NCI-H1436 (cell line): Measurements from ENCODE around the gene KIR2DL3.
"Not testable (repeated sequence)": the region's sequence is repeated elsewhere in the genome, so short reads cannot be mapped to it uniquely, and the experiment has no call there.

ENCODE experiments used
- DNase-seq: peaks from one replicate; lab custom pipeline; 2025; lab: John Stamatoyannopoulos, UW

Gene KIR2DL3

DNA sequence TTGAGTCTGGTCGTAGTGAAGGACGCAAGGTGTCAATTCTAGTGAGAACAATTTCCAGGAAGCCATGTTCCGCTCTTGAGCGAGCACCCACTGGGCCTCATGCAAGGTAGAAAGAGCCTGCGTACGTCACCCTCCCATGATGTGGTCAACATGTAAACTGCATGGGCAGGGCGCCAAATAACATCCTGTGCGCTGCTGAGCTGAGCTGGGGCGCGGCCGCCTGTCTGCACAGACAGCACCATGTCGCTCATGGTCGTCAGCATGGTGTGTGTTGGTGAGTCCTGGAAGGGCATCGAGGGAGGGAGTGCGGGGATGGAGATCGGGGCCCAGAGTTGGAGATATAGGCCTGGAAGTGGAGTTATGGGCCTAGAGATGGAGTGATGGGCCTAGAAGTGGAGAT lies at the start of gene KIR2DL3:
TSS of gene KIR2DL3 (plus strand) at position 208 of the 400 bp plus-strand sequence. CDS start at position 241, 33 bp downstream.
- not testable (repeated sequence) for DNase-seq

DNA sequence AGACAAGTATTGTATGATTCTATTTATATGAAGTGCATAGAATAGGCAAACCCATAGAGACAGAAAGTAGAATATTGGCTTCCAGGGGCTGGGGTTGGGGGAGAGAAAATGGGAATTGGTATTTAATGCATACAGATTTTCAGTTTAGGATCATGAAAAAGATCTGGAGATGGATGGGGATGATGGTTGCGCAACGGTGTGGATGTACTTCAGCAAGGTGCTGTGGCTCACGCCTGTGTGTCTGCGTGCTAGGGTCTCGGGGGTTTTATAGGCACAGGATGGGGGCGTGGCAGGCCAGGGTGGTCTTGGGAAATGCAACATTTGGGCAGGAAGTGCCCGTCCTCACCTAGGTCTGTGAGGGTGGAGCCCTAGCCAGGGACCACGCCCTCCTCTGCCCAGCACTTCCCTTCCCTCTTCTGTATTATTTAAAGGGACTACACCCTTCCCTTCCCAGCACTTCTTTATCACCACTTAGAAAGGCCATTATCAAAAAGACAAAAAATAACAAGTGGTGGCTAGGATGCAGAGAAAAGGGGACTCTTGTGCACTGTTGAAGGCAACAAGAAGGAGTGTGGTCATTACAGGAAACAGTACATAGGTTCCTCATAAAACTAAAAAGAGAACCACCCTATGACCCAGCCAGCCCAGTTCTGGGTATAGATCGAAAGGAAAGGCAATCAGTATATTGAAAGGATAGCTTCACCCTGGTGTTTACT lies 46.6 kb upstream of the KIR2DL3 start:
- no peak for DNase-seq

DNA sequence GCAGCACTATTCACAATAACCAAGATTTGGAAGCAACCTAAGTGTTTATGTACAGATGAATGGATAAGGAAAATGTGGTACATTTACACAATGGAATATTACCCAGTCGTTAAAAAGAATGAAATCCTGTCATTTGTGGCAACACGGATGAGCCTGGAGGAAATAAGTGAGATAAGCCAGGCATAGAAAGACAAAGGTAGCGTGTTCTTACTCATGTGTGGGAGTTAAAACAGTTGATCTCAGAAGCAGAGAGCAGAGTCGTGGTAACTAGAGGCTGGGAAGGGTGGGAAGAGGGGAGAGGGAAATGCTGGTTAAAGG lies 46.1 kb upstream of the KIR2DL3 start:
- no peak for DNase-seq

DNA sequence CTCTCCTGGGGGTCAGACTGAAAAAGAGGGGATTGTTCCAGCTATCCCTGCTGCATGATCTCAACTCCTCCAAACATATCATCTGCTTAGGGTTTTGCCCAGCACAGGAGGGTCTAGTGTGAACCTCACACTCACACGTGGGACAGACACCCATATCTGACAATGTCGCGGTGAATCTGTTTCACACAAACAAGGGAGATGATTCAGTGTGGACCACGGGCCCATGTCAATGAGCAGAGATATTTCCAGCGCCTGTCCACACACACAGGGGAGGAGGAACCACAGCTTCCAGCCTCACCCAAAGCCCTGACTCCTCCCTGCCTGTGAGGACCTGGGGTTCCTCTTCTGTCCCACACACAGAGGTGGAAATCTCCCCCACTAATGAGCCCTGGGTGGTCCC lies 43.7 kb upstream of the KIR2DL3 start:
- no peak for DNase-seq

DNA sequence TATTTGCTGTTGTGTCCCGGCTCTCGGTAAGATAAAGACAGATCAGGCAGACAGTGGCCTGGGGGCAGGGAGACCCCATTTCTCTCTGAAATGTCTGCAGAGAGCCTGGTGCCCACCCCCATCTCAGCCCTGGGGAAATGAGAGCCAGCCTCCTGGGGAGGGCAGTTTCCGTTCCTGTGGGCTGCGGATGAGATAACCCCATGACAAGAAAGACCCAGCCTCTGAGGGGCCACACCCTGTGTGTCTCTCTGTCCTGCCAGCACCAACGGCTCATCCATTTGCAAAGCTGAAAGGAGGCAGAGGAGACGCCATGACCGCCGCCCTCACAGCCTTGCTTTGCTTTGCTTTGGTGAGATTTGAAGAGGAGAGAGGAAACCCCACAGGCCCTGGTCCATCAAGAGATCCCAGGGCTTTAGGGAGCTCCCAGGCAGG lies 42.2 kb upstream of the KIR2DL3 start:
- no peak for DNase-seq

DNA sequence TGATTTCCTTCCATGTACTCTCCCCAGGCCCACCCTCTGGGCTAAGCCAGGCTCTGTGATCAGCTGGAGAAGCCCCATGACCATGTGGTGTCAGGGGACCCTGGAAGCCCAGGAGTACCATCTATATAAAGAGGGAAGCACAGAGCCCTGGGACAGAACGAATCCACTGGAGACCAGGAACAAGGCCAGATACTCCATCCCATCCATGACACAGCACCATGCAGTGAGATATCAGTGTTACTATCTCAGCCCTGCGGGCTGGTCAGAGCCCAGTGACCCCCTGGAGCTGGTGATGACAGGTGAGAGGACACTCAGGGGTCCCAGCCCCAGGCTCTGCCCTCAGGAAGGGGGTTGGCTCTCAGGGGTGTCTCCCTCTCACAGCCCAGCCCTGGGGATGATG lies 41.5 kb upstream of the KIR2DL3 start:
- no peak for DNase-seq

DNA sequence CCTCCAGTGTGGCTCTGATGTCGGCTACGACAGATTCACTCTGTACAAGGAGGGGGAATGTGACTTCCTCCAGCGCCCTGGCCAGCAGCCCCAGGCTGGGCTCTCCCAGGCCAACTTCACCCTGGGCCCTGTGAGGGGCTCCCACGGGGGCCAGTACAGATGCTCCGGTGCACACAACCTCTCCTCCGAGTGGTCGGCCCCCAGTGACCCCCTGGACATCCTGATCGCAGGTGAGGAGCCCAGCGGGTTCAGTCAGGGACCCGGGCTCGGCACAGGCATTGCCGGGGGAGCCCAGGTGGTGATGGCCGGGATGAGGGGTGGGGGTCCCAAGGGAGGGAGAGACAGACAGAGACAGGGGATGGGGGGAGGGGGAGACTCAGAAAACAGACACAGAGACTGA lies 40.6 kb upstream of the KIR2DL3 start:
- not testable (repeated sequence) for DNase-seq

DNA sequence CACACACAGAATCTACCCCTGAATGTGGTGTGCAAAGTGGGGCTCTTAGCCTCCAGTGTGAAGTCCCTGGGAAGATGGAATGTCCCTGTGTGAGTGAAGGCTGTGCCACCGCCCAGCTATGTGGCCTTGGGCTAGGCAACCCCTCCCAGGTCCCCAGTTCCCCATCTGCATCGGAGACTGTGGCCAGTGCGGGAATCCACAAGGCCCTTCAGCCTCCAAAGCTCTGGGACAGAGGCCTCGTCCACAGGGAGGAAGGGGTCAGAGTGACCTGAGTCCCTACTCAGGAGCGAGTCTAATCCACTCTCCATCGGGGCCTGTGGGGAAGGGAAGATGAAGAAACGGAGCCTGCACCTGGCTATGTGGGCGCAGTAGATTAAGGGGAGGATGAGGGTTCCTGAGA lies 33.4 kb upstream of the KIR2DL3 start:
- no peak for DNase-seq

DNA sequence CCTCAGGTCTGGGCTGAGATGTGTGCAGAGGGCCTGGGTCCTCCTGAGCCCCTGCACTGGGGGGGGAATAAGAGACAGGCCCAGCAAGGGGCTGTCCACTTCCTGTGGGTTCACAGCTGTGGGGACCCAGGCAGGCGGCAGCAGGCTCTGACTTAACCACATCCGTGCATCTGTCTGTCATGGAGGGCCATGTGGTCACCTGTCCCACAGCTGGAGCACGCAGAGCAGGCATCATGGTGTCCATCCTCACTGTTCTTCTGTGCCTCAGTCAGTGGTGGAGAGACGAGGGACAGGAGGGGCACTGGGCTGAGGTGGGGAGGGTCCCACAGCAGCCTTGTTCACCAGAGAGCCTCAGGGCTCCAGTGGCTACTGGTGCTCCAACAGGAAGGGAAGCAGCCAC lies 30.4 kb upstream of the KIR2DL3 start:
- DNase-seq, result no peak

DNA sequence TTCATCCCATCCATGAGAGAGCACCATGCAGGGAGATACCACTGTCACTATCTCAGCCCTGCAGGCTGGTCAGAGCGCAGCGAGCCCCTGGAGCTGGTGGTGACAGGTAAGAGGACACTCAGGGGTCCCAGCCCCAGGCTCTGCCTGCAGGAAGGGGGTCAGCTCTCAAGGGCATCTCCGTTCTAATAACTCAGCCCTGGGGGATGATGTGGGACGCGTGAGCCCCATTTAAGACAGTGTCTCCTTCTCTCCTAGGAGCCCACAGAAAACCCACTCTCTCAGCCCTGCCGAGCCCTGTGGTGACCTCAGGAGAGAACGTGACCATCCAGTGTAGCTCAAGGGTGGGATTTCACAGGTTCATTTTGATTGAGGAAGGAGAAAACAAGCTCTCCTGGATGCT lies 29.5 kb upstream of the KIR2DL3 start:
- no peak for DNase-seq

DNA sequence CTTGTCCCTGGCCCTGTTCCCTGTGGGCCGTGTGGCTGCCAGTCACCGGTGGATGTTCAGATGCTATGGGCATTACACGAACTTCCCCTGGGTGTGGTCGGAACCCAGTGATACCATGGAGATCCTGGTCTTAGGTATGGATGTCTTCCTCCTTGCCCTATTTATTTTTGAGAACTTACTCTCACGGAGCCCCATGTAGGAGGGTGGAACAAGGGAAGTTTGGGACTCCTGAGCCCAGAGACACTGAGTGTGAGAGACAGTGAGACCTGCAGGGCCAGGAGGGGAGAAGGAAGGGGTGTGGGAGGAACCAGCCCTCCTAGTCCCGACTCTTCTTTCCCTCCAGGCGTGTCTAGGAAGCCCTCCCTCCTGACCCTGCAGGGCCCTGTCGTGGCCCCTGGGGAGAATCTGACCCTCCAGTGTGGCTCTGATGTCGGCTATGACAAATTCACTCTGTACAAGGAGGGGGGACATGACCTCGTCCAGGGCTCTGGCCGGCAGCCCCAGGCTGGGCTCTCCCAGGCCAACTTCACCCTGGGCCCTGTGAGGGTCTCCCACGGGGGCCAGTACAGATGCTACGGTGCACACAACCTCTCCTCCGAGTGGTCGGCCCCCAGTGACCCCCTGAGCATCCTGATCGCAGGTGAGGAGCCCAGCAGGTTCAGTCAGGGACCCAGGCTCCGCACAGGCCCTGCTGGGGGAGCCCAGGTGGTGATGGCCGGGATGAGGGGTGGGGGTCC lies 28.9 kb upstream of the KIR2DL3 start:
- no peak for DNase-seq

DNA sequence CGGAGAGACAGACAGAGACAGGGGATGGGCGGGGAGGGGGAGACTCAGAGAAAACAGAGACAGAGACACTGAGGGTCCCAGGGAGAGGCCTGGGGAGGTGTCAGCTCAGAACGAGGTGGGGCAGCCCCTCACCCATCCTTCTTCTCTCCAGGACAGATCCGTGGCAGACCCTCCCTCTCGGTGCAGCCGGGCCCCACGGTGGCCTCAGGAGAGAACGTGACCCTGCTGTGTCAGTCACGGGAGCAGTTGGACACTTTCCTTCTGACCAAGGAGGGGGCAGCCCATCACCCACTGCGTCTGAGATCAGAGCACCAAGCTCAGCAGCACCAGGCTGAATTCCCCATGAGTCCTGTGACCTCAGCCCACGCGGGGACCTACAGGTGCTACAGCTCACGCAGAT lies 28.4 kb upstream of the KIR2DL3 start:
- DNase-seq, result not testable (repeated sequence)

DNA sequence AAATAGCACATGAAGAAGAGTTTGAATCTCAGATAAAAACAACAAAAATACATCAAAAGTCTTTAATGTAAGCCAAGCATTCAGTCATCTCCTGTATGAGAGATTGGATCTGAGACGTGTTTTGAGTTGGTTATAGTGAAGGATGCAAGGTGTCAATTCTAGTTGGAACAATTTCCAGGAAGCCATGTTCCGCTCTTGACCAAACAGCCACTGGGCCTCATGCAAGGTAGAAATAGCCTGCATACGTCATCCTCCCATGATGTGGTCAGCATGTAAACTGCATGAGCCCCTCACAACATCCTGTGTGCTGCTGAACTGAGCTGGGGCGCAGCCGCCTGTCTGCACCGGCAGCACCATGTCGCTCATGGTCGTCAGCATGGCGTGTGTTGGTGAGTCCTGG lies 14.2 kb upstream of the KIR2DL3 start, which contains the start of gene KIR3DL3:
TSS of gene KIR3DL3 (plus strand) at position 301 of the 400 bp plus-strand sequence. CDS start at position 356, 55 bp downstream.
- DNase-seq, result no peak

DNA sequence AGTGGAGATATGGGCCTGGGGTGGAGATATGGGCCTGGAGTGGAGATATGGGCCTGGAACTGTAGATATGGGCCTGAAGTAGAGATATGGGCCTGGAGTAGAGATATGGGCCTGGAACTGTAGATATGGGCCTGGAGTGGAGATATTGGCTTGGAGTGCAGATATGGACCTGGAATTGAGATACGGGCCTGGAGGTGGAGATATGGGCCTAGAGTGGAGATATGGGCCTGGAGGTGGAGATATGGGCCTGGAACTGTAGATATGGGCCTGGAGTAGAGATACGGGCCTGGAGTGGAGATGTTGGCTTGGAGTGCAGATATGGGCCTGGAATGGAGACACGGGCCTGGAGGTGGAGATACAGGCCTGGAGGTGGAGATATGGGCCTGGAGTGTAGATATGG lies 13.7 kb upstream of the KIR2DL3 start:
- DNase-seq, result no peak

DNA sequence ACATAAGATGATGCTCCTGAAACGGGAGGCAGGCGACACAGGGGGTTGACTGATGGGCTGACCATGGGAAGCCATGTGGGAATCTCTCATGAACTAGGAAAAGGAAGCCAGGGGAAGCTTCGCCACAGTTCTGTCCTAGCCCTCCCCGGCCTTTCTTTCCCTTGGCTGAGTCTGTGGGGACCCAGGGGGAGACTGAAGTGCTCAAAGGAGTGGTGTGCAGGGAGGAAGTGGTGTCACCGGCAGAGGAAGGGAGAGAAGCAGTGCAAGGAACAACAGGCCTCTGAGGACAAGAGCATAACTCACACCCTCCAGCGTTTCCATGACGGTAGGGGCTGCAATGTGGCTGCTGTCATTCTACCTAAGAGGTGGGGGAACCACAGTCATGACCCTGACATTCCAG lies 13.0 kb upstream of the KIR2DL3 start:
- no peak for DNase-seq

DNA sequence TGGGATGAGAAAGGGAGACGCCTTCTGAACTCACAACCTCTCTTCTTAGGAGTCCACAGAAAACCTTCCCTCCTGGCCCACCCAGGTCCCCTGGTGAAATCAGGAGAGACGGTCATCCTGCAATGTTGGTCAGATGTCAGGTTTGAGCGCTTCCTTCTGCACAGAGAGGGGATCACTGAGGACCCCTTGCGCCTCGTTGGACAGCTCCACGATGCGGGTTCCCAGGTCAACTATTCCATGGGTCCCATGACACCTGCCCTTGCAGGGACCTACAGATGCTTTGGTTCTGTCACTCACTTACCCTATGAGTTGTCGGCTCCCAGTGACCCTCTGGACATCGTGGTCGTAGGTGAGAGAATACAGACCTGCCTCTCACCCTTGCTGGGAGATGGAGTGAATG lies 10.8 kb upstream of the KIR2DL3 start:
- no peak for DNase-seq

DNA sequence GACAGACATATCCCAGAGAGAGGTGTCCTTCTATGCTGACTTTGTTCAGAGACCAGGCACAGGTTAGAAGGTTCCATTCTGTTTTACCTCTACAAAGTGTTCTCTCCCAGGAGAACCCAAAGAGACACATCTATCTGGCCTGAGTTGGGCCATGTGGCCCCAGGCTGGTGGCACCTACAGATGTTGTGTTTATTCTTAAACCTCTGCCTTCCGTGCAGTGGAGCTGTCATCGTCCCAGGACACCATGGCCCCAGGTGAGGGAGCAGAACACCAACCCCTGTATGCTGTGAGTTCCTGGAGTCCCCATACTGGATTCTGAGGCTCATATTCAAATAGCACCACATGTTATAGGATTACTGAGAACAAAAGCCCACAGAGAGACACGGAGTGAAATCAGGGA lies 10.1 kb upstream of the KIR2DL3 start:
- no peak for DNase-seq

DNA sequence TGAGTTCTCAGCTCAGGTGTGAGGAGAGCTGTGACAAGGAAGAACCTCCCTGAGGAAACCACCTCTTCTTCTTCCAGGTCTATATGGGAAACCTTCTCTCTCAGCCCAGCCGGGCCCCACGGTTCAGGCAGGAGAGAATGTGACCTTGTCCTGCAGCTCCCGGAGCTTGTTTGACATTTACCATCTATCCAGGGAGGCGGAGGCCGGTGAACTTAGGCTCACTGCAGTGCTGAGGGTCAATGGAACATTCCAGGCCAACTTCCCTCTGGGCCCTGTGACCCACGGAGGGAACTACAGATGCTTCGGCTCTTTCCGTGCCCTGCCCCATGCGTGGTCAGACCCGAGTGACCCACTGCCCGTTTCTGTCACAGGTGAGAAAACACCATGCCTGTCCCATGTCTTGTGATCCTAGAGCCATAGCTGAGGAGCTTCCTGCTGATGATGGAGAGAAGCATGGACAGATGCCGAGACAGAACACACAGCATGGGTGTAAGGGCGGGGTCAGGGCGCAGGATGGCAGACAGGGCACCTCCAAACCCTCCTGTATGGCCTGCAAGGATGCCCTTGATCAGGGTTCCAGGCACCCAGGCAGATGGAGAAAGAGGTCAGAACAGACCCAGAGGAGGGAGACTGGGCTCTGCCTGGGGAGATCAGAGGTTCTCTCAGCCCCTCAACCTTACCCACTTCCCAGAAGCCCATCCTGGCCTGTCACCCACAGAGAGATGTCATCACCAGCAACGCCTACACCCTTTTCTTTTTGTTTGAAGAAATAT lies 8.7 kb upstream of the KIR2DL3 start:
- no peak for DNase-seq

DNA sequence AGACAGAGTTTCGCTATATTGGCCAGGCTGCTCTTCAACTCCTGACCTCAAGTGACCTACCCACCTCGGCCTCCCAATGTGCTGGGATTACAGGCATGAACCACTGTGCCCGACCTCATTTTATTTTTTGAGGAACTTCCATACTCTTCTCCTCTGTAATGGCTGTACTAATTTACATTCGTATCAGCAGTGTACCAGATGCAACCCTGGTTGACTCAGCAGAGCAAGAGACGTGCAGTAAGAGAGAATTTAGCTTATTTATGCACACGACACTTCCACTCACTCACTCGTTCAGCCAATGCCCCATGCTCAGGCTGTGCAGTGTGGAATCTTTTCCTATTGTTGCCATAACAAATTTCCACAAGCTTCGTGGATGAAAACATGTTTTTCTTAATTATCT lies 7.1 kb upstream of the KIR2DL3 start:
- DNase-seq, result no peak

DNA sequence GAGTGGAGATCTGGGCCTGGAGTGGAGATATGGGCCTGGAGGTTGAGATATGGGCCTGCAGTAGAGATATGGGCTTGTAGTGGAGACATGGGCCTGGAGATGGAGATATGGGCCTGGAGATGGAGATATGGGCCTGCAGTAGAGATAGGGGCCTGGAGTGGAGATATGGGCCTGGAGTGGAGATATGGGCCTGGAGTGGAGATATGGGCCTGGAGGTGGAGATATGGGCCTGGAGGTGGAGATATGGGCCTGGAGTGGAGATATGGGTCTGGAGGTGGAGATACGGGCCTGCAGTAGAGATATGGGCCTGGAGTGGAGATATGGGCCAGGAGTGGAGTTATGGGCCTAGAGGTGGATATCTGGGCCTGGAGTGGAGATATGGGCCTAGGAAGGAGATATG lies 402 bp downstream of the KIR2DL3 start:
- no peak for DNase-seq

DNA sequence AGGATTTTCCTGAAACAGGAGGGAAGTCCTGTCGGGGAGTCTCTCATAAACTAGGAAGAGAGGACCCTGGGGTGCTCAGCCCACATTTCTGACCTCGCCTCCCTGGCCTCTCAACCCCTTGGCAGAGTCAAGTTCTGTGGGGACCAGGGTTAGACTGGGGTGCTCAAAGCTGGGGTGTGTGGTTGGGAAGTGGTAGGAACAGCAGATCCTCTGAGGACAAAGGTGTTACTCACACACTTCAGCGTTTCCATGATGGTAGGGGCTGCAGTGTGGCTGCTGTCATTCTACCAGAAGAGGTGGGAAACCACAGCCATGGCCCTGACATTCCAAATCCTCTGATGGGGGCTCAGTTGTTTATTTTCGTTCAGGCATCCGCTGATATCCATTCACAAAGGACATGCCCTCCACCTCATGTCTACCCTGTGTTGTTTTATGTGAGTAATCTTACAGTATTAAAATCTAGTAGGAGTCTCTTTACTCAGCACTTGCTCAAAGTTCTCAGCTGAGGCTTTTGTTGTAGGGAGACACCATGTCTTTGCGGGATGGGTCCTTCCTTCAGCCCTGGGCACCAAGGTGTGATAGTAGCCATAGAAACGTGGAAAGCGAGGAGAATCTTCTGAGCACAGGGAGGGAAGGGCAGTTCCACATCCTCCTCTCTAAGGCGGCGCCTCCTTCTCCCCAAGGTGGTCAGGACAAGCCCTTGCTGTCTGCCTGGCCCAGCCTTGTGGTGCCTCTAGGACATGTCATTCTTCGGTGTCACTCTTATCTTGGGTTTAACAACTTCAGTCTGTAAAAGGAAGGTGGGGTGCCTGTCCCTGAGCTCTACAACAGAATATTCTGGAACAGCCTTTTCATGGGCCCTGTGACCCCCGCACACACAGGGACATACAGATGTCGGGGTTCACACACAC lies 1.5 kb downstream of the KIR2DL3 start:
- no peak for DNase-seq

DNA sequence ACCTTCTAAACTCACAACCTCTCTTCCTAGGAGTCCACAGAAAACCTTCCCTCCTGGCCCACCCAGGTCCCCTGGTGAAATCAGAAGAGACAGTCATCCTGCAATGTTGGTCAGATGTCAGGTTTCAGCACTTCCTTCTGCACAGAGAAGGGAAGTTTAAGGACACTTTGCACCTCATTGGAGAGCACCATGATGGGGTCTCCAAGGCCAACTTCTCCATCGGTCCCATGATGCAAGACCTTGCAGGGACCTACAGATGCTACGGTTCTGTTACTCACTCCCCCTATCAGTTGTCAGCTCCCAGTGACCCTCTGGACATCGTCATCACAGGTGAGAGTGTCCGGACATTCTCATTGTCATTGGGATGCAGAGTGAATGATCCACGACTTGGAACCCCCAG lies 3.6 kb downstream of the KIR2DL3 start:
- DNase-seq, result not testable (repeated sequence)
